ENCODE results near the gene CDH6.

Gene CDH6

DNA sequence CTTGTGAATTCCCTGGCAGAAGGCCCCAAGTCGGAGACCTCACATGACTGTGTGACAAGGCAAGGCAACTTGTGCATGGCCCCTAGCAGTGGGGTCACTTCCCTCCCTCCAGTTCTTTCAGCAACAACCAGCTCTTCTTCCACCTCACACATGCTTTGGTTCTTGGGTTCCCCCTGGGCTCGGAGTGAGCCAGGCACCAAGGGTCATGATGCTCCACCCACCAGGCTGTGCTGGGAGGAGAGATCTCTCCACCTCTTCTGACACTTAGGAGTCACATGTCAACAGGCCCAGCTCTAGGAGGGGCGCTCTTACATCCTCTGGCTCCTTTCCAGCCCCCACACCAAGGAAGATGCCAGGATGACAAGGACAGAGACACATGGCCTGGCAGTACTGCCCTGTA lies 56.7 kb downstream of the CDH6 start:
- no peak for DNase-seq (ENCODE audit: low spot score)

GRCh38 chr5:31251032-31251431 lies 57.5 kb downstream of the CDH6 start:
- DNase-seq (ENCODE audit: low spot score) = no peak

DNA sequence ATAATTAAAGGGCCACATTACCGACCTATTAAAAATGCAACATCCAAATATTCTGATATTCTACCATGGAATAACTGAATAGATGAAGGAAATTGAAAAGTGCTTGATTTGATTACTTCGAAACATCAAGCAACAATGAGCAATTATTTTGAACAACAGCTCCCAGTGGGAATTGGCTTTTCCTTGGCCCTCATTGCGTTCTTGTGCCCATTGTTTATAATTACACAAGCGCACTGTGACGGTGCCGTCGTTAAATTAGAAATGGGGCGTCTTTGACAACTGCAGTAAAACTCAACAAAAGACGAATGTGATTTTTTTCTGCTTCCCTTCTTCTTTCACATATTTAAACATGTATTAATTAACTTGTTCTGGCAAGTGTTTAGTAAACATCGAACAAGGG lies 61.6 kb downstream of the CDH6 start:
- DNase-seq (ENCODE audit: low spot score) = no peak

DNA sequence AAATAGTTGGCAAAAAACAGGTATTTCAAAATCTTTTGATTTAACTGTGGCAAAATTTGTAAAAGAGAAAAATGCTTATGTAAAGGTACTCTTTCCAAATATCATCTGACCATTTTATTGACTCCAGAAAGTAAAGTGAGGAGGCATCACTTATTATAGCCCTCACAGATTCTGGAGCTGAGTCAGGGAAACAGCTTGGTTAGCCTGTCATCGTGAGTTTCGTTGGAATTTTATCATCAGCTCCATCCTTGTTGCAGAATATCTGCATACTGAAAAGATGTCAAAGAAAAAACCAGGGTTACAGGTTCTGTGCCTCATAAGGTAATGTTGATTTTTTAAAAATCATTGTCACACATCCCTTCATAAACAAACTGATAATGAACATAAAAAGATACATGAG lies 74.8 kb downstream of the CDH6 start:
- no peak for DNase-seq (ENCODE audit: low spot score)

GRCh38 chr5:31268686-31269085 lies 75.2 kb downstream of the CDH6 start:
- DNase-seq (ENCODE audit: low spot score) = no peak

DNA sequence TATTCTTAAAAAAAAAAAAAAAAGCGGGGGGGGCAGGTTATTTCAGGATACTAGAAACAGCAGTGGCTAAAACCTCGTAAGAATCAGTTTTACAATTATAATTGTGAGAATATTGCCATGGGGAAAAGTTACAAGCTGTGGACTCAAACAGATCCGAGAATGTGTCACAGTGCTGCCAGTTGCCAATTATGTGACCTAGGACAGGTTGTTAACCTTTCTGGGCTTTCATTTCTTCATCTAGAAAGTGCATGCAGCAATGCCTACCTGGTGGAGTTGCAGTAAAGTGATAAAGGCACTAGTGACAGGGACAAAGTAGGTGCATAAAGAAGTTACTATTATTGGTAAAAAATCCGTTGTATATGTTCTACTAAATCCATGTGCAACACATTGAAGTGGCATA lies 75.8 kb downstream of the CDH6 start:
- no peak for DNase-seq (ENCODE audit: low spot score)

DNA sequence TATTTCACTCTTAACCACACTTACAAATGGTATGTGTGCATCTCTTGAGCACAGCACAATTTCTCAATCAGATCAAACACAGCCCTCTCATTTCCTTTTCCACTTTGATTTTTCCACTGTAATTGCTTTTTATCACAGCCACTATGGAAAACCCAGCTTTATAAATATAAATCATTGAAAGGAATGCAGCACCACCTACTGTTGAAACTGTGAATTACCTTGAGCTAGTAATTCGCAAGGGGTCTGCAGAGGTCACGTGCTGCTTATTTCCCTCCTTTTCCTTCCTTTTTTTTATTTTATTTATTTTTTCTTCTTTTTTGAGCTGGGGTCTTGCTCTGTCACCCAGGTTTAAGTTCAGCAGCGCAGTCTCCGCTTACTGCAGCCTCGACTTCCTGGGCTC lies 76.9 kb downstream of the CDH6 start:
- peak; percentile 13 for DNase-seq (ENCODE audit: low spot score)

DNA sequence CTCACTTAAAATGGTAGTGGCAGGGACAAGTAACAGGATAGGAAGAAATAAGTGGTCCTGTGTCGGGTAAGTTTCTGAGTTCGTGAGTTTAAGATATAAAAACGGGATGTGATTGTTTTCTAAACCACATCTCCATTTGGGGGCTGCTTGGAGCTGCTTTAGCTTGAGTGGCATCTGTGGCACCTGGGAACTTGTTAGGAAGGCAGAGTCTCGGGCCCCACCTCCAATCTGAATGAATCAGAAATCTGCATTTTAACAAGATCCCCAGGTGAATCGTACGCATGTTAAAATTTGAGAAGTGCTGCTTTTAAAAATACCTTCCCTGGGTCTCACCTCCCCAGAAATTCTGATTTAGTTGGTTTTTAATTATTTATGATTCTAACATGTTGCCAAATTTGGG lies 78.1 kb downstream of the CDH6 start:
- DNase-seq (ENCODE audit: low spot score) = no peak

GRCh38 chr5:31273161-31273560 lies 79.7 kb downstream of the CDH6 start:
- DNase-seq (ENCODE audit: low spot score) = no peak

GRCh38 chr5:31273631-31274378 lies 80.3 kb downstream of the CDH6 start:
- DNase-seq (ENCODE audit: low spot score) = peak; percentile 10

- no peak for DNase-seq (ENCODE audit: low spot score)
Measured at GRCh38 chr5:31280210-31280609, 86.7 kb downstream of the CDH6 start.

GRCh38 chr5:31283326-31283725 lies 89.8 kb downstream of the CDH6 start:
- DNase-seq (ENCODE audit: low spot score) = no peak

DNA sequence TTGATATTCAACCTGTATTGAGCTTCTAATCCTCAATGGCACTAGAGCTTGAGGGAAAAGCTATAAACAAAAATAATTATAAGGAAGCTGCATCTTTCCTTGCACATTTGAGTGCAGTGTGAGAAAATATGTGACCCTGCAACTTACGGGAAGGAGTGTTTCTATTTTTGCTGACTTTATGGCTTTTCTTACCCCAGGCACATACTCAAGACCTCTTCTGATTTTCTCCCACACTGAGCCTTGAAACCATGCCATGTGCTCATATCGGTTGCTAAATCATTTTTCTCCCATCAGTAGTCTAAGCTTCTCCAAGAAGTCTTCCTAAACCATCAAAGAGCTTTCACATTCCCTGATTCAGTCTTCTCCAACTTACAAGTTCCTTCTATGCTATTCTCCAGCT lies 91.5 kb downstream of the CDH6 start:
- no peak for DNase-seq (ENCODE audit: low spot score)

DNA sequence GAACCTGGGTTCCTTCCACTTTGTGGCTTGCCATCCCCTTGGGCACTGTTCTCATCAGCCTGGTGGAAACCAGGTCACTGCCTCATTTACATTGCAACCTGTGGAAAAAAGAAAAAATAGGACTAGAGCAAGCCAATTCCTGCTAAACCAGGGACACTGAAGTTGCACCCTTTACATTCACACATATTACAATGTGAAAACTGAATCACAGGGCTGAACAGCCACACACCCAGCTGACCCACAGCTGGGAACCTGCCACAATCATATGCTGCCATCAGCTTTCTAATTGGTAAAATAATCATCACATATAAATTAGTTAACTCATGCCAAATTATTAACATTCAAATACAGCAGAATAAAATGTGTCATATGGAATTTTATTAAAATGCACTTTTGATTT lies 94.5 kb downstream of the CDH6 start:
- DNase-seq (ENCODE audit: low spot score) = no peak

DNA sequence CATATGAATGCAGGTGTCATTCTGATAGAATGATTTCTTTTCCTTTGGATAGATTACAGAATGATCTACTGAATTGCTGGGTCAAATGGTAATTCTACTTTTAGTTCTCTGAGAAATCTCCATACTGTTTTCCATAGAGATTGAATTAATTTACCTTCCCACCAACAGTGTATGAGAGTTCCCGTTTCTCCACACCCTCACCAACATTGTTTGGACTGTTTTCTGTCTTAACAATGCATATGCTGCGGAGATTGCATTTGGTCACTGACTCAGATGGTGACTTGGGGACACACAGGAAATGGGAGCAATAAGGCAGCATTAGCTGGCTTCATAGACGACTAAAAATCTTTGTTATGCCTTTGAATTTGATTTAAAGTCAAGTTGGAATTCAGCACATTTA lies 95.9 kb downstream of the CDH6 start:
- DNase-seq (ENCODE audit: low spot score) = no peak

DNA sequence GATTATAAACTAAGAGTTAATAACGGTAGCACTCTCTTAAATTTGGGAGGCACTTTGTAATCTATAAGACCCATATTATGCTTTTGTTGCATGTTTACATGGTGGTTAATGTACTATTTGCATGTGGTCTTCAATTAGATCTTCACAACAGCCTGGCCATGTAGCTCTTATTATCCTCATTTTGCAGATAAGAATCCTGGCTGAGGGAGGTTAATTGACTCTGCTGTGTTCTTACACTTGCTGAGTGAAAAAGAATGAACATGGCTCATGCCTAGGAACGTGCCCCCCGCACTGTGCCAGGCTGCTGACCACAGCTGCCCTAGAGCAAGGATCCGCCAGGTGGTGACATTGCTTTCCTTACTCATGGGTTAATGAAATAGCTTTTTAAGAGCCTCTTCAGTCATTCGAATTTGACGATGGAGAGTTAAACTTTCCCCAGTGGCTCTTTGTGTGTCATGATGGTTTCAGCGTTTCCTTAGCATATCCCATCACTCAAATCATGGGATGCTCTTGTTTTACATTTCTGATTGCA lies 97.9 kb downstream of the CDH6 start:
- DNase-seq (ENCODE audit: low spot score) = no peak

- peak; percentile 23 for DNase-seq (ENCODE audit: low spot score)
Measured at GRCh38 chr5:31300501-31300900, 107.0 kb downstream of the CDH6 start.

GRCh38 chr5:31301833-31302232 lies 108.3 kb downstream of the CDH6 start:
- no peak for DNase-seq (ENCODE audit: low spot score)

- DNase-seq (ENCODE audit: low spot score) = no peak
Measured at GRCh38 chr5:31303688-31304087, 110.2 kb downstream of the CDH6 start.

GRCh38 chr5:31317665-31318064 lies 124.2 kb downstream of the CDH6 start:
- DNase-seq (ENCODE audit: low spot score) = no peak

- no peak for DNase-seq (ENCODE audit: low spot score)
Measured at GRCh38 chr5:31319335-31319734, 125.8 kb downstream of the CDH6 start.

DNA sequence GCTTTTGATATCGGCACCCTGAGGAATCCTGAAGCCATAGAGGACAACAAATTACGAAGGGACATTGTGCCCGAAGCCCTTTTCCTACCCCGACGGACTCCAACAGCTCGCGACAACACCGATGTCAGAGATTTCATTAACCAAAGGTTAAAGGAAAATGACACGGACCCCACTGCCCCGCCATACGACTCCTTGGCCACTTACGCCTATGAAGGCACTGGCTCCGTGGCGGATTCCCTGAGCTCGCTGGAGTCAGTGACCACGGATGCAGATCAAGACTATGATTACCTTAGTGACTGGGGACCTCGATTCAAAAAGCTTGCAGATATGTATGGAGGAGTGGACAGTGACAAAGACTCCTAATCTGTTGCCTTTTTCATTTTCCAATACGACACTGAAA lies 129.5 kb downstream of the CDH6 start:
- no peak for DNase-seq (ENCODE audit: low spot score)

DNA sequence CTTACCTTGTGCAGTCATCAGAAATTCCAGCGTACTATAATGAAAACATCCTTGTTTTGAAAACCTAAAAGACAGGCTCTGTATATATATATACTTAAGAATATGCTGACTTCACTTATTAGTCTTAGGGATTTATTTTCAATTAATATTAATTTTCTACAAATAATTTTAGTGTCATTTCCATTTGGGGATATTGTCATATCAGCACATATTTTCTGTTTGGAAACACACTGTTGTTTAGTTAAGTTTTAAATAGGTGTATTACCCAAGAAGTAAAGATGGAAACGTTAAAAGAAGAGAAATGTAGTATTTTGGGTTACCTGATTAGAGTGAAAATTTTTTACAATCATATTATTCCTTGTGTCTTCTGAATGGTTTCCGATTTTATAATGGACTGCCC lies 131.4 kb downstream of the CDH6 start:
- DNase-seq (ENCODE audit: low spot score) = no peak

DNA sequence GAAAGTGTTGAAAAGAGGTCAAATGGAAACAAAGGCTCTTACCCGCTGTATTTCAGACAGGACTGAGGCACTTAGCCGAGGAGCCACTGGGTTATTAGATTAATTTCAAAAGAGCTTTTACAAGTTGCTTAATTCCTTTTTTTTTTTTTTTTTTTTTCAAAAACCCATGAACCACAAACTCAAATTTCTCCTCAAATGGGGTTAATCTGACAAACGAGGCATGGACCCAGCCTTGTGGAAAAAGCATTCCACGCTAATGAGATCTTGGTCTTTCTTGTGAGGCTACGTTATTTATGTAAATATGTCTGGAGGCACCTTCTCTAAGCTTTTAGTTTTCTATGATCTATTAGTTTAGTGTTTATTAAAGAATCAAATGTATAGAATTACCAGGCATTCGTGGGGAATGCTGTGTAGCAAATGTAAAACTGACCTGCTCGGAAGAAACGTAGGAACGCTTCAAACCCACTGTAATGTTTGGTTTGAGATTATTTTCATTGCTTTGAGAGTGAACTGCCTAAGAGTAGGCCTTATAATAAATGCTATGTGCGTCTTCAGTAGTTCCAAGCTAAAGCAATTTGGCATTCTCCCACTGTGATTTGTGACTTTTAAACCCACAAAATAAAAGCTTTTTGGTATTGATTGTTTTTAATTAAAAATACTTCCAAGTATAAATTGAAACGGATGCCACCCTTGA lies 134.7 kb downstream of the CDH6 start:
- DNase-seq (ENCODE audit: low spot score) = no peak
